CD4-positive, alpha-beta T cell treated with Interleukin-12 subunit alpha and Interleukin-12 subunit beta, for 1 hour (primary cell): Measurements from ENCODE around the gene BSND.

Experiments used
- DNase-seq: peaks from one replicate; pipeline ENCODE4 v3.0.0-alpha.2; 2020

Gene BSND

DNA sequence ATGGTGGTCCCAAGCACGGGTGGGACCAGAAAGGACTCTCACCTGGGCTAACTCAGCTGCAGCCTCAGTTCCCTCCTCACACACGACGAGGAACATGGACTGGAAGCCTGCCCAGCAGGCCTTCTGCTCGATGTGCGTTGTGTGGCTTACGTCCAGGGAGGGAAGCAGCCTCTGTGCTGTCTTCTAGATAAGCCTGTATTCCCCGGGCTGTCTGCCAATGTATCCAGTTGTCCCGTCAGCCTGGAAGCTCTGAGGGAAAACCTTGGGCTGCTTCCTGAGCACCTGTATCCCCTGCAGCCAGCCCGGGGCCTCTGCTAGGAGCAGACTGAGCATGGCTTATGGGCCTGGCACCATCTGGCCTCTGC is 51.2 kb downstream of the BSND start:
- DNase-seq, result no peak

DNA sequence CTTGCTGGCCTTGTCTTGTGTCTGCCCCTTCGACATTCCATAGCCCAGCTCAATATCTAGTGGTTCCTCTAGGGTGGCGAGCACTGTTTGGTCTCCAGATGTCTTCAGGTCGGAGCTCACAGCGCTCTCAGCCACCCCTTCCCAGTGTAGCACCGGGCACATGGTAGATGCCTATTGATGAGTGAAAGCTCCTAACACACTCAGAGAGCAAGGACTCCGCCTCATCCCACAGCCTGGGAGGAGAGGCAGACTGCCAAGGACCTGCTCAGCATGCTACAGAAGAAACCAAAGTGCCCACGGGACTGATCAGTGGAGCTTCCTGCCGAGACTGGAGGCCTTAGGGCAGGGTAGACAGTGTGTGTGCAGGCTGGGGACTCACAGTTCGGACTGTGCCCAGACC is 51.5 kb downstream of the BSND start:
- DNase-seq, result no peak

DNA sequence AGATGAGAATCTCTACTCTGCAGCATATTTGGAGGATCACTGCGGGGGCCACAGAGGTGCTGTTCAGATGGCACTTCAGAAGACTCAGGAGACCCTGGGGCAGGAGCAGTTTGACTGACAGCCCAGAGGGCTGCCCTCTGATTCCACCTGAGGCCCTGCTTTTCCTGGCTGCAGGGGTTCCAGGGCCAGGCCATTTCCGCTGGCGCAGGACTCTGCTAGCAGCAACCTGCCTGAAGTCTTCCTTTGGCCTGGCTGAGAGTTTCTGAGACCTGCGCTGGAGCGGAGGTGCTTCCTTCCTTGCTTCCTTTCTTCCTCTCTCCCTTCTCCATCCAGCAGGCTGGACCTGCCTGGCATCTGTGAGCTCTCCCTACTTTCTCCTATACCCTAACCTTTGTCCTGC is 52.4 kb downstream of the BSND start:
- no peak for DNase-seq

DNA sequence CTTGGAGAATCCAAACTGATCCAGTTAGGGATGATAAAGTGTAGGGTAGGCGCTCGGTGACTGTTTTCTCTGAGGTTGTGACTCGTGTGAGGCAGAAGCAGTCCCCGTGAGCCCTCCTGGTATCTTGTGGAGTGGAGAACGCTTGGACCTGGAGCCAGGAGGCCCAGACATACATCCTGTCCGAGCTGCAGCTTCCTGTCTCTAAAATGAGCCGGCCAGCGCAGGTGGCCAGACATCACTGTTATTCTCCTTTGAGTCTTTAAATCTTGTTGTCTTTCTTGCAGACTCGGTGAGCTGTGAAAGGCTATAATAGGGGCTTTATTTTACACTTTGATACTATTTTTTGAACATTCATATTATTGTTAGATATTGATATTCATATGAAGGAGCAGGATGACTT is 52.9 kb downstream of the BSND start:
- DNase-seq, result no peak

DNA sequence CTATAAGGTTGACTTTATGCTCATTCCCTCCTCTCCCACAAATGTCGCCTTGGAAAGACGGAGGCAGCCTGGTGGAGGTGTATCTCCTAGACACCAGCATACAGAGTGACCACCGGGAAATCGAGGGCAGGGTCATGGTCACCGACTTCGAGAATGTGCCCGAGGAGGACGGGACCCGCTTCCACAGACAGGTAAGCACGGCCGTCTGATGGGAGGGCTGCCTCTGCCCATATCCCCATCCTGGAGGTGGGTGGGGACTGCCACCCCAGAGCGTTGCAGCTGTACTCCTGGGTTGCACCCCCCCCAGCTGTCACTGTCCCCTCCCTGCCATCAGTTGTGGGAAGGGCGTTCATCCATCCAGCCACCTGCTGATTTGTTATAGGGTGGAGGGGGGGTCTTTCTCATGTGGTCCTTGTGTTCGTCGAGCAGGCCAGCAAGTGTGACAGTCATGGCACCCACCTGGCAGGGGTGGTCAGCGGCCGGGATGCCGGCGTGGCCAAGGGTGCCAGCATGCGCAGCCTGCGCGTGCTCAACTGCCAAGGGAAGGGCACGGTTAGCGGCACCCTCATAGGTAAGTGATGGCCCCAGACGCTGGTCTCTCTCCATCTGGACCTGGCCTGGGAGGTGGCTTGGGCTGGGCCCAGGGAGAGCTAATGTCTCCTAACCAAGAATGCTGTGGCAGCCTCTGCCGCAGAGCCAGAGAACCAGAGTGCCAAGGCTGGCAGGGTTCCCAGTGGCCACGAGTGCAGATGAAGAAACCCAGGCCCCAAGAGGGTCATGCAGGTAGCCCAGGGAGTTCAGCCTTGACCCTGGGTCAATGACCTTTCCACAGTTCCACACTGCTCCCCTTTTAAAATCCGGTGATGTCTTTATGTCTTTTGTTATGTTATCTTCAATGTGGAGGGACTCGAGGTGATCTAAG is 53.7 kb downstream of the BSND start:
- DNase-seq, result no peak

DNA sequence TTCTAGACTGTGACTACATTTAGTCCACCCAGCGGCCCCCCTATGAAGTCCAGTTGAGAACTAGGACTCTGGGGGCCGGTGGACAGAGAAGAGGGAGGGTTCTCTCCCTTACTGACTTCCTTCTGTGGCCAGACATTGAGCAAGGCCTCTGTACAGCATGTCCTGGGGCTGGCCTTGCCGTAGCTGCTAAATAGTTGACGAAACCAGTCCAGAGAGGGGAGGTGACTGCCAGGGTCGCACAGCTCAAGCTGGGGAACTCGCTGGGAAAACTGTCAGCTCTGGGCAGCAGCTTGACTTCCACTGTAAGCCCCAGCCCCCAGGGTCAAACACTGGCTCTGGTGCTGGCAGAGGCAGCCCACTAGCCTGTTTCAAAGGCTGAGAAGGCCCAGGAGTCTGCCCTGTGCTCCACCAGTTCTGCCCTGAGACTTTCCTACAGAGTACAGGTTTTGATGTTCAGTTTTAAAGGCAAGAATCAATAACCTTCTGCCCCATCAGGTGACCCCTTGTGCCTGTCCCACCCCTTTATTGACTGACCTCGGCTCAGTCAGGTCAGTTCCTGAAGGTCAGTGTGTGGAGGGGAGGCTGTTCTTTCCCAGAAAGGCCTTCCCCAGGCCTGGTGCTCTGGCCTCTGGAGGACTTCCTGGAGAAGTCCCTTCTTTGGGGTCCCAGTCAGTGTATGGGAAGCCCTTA is 54.7 kb downstream of the BSND start:
- no peak for DNase-seq

DNA sequence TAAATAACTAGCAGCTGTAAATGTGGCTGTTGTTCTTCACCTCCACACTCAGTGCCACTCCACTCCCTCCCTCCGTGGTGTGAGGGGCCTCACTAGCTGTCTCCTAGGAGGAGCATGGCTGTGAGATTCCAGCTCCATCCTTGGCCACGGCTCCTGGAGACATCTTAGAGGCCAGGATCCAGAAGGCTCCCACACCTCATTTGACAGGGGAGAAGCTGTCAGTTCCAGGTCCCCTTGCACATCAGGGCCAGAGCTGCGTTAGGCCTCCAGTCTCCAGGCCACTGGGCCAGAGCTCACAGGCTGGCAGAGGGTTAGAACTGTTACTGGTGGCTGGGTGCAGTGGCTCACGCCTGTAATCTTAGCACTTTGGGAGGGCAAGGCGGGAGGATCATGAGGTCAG is 55.7 kb downstream of the BSND start:
- DNase-seq, result no peak

DNA sequence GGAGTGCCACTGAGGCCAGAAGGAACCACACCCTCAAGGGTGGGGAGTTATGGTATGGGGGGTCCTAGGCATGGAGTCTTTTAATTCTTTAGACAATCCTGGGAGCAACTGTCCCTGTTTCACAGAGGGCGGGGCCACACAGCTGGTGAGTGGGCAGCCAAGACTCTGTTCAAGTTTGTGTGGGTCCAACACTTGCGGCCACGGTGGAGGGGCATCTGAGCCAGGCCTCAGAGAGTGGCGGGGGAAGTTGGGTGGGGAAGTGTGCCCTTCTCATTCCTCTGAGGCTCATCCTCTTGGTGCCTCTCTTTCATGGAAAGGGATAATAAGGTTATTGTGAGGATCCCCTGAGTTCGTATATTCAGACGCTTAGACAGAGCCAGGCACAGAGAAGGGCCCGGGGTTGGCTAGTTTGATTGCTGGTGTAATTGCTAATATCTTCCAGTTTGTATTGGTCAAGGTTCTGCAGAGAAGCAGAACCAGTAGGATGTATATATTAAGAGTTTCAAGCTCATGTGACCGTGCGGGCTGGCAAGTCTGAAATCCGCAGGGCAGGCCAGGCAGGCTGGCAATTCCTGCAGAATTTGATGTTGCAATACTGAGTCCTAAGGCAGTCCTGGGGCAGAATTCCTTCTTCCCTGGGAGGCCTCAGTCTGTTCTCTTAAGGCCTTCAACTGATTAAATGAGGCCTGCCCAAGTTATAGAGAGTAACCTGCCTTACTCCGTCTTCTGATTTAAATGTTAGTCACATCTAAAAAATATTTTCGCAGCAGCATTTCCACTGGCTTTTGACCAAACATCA is 56.5 kb downstream of the BSND start:
- no peak for DNase-seq

DNA sequence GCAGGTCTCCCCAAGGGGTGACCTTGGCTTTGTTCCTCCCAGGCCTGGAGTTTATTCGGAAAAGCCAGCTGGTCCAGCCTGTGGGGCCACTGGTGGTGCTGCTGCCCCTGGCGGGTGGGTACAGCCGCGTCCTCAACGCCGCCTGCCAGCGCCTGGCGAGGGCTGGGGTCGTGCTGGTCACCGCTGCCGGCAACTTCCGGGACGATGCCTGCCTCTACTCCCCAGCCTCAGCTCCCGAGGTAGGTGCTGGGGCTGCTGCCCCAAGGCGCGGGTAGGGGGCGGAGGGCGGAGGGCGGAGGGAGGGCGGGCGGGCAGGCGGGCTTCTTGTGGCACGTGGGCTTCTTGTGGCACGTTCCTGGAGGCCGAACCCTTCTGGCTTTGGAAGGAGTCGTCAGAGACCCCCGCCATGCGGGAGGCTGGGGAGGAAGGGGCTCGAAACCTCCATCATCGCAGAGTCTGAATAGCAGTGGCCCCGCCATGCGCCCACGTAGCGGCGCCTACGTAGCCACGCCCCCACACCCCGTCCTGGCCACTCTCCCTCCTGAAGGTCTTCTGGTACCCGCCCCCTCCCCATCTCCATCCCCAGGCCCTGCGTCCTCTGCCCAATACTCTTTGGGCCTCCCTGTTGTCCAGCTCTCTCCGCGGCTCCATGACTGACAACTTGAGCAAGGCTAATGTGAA is 57.4 kb downstream of the BSND start:
- no peak for DNase-seq

DNA sequence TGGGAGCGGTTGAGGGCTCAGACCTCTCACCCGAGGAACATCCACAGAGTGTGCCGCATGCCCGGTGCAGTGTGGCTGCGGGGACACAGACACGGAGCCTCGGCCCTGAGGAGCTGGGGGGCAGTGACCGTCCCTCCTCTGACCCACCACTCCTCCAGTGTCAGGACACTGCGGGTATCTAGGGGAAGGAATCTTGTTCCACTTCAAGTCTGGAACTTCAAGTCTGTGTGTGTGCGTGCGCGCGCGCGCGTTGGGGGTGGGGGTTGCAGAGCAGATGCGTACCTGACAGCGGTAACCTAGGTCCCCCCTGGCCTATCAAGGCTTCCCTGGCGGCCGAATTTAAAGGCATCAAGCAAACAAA is 57.9 kb downstream of the BSND start:
- no peak for DNase-seq

DNA sequence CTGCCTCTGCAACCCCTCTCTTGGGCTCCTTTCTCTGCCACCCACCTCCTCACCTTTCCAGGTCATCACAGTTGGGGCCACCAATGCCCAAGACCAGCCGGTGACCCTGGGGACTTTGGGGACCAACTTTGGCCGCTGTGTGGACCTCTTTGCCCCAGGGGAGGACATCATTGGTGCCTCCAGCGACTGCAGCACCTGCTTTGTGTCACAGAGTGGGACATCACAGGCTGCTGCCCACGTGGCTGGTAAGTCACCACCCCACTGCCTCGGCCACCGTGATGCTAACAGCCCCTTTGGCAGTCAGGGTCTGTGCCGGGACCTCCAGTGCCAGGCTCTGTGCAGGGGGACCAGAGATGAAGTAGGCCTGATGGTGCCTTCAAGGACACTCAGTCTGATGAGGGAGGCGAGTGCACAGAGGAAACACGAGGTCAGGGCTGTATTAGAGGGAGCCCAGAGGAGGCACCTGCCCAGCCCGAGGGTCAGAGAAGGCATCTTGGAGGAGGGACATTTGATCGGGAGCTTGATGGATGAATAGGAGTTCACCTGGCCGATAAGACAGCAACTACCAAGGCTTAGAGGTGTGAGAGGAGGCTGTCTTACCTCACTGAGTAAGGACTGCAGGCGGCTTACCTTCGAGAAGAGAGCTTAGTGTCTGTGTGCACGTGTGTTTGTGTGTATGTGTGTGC is 58.7 kb downstream of the BSND start:
- no peak for DNase-seq

DNA sequence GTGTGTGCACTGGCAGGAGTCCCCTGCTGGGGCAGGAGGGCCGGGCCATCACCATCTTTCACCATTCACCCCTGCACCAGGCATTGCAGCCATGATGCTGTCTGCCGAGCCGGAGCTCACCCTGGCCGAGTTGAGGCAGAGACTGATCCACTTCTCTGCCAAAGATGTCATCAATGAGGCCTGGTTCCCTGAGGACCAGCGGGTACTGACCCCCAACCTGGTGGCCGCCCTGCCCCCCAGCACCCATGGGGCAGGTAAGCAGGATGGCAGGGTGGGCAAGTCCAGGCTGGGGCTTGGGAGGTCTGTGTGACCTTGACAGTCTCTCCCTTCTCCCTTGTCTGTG is 59.2 kb downstream of the BSND start:
- DNase-seq, result no peak

DNA sequence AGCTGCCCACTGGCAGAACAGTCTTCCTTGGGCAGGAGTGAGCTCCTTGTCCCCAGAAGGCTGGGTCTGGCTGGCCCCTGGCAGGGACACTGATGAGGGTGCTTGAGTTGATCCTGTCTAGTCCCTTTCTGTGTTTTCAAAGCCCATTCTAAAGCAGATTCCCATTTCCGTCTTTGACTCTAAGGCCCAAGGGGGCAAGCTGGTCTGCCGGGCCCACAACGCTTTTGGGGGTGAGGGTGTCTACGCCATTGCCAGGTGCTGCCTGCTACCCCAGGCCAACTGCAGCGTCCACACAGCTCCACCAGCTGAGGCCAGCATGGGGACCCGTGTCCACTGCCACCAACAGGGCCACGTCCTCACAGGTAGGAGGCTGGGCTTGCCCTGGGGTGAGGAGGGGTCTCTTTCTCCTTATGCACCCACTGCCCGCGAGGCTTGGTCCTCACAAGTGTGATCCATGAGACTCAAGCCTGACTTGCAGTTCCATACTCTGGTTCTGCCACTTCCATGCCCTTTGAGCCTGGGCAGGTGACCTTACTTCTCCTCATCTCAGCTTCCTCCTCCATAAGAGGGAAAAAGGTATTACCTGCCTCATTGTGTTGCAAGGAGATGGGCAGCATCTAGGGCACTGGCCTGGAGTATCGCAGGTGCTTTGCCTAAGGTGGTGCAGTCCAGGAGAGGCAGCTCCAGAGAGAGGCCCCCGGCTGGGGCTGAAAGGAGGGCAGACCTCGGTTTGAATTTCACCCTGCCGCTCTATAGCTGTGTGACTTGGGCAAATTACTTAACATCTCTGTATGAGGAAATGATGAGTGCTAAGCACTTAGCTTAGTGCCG is 60.8 kb downstream of the BSND start:
- no peak for DNase-seq

DNA sequence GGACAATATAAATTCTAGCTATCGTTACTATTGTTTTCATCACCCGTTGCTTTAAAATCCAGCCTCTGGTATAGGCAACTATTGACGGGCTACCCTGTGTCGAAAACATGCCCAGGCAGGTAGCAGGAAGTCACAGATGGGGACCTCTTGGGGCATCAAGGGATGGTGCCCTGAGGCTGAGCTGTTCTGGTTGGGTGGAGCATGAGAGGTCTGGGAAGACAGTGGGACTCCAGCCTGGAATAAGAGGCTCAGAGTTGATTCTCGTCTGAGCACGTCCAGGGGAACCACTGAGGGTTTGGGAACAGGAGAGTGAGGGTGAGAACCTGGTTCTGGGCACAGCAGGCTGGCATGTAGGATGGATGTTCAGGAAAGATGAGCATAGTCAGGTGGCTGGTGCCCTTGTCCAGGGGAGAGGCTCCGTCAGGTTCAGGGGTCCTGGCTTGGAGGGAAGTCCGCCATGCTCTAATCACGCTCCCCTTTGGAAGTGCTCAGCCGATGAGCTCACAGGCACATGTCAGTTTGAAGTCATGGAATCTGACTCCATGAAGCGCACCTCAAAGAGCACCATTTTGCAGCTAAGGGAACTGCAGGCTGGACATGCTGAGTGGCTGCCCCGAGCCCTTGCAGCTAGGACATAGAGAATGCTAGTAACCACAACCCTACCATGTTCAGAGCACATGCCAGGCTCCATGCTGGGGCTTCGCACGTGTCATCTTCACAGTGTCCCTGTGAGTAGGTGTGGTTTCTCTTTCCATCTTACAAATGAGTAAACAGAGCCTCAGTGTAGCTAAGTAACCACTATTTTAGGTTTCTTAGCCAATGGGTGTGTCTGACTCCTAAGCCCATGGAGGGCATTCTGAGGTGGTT is 61.6 kb downstream of the BSND start:
- DNase-seq, result no peak

DNA sequence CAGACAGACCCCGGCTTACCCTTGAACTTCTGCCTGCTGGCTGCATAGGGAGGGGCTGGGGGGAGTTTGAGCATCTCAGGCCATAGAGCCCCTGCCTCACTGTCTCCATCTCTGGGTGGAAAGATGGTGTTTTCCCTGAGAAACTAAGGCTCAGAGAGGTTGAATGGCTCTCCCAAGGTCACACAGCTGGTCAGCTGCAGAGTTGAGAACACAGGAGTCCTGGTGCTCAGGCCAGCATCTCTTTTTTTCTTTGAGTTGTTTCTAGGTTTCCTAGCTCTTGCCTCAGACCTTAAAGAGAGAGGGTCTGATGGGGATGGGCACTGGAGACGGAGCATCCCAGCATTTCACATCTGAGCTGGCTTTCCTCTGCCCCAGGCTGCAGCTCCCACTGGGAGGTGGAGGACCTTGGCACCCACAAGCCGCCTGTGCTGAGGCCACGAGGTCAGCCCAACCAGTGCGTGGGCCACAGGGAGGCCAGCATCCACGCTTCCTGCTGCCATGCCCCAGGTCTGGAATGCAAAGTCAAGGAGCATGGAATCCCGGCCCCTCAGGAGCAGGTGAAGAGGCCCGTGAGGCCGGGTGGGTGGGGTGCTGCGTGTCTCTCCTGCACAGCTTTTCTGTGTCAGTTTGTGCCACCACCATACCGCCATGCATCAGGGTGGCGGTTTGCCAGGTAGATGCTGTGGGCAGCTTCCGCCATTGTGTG is 62.4 kb downstream of the BSND start:
- no peak for DNase-seq
